K562 (cell line): Measurements from ENCODE around the gene SAT1. TPM values are rescaled to one million over a fixed set of nuclear protein-coding genes. Genes with fewer than 3 reads are reported as not detected.

Experiments
- ATAC-seq: fragments of 200-7000 bp; cut with Tn5 transposase; 3 replicates; pipeline ENCODE4 v1.9.1; 2020; ENCODE audit warnings: moderate library complexity
- BruUV-seq: library from RNA; stranded (reverse); fragments of 400-500 nt; replicated peaks from 2 replicates; lab custom pipeline; 2021; lab: Mats Ljungman, UMichigan
- CTCF ChIA-PET: fragments of 300-600 bp; formaldehyde crosslinking; extraction: SDS; loops from one replicate; lab custom pipeline; 2021; ENCODE audit warnings: low intra/inter-chr PET ratio; lab: Yijun Ruan, JAX
- POLR2A ChIA-PET: fragments of 300-600, 350-650 bp; sonication (Branson Sonifier 250); formaldehyde crosslinking; extraction: SDS; loops from one replicate; lab custom pipeline; 2021; ENCODE audit warnings: antibody characterized with exemption, inconsistent platforms; lab: Yijun Ruan, JAX
- DNase-seq, 4 experiments: peaks; one replicate each; pipeline versions ENCODE4 v3.0.0 to v3.0.0-alpha.2; 2011 to 2018; ENCODE audit warnings: low spot score in 3 of 4, mixed read lengths in 3 of 4; ENCODE audit errors: extremely low read depth in 1 of 4
- FAIRE-seq: peaks from 2 replicates; lab custom pipeline; 2011; peaks lifted over from hg19 to GRCh38; lab: Jason Lieb, UNC
- H2AFZ ChIP-seq: 2 replicates; pipeline ENCODE4 v1.6.0; 2011; ENCODE audit warnings: low read depth, low read length, control low read depth, inconsistent platforms
- H3K27ac ChIP-seq: fragments of 200-600 bp; 3 replicates; pipeline ENCODE4 v1.8.0; 2011; ENCODE audit warnings: low read depth, mild to moderate bottlenecking, control low read depth, inconsistent platforms, low read length, moderate library complexity, mixed read lengths; ENCODE audit errors: extremely low read depth
- H3K27me3 ChIP-seq, 2 experiments: fragments of 300-600 bp in 1 of 2; 2 replicates in 1 of 2; 3 replicates in 1 of 2; pipeline versions ENCODE4 v1.6.0 to v1.8.0; 2011; ENCODE audit warnings: inconsistent platforms in 2 of 2, low read length in 2 of 2, mild to moderate bottlenecking in 1 of 2, mixed read lengths in 1 of 2, moderate library complexity in 1 of 2; ENCODE audit not compliant: control insufficient read depth in 2 of 2, insufficient read depth in 2 of 2
- H3K36me3 ChIP-seq: fragments of 300-600 bp; 3 replicates; pipeline ENCODE4 v1.8.0; 2011; ENCODE audit warnings: mild to moderate bottlenecking, low read length, inconsistent platforms; ENCODE audit not compliant: control insufficient read depth, insufficient read depth
- H3K4me1 ChIP-seq, 2 experiments: fragments of 200-600 bp in 1 of 2; replicated peaks in 1 of 2; 2 replicates in 1 of 2; 3 replicates in 1 of 2; pipeline versions ENCODE4 v1.5.1 to v1.8.0; 2011; ENCODE audit warnings: inconsistent platforms in 2 of 2, low read length in 2 of 2, mild to moderate bottlenecking in 1 of 2, mixed read lengths in 1 of 2, moderate library complexity in 1 of 2; ENCODE audit not compliant: control insufficient read depth in 2 of 2, insufficient read depth in 2 of 2
- H3K4me2 ChIP-seq: 2 replicates; pipeline ENCODE4 v1.6.1; 2011; ENCODE audit warnings: low read length, control low read depth, inconsistent platforms, mixed read lengths; ENCODE audit not compliant: insufficient read depth
- H3K4me3 ChIP-seq: fragments of 200-600 bp; sonication (generic), shearing (Covaris generic); 2 replicates; pipeline ENCODE4 v1.5.1; 2016; ENCODE audit warnings: control low read depth, inconsistent platforms
- H3K79me2 ChIP-seq: fragments of 200-600 bp; 3 replicates; pipeline ENCODE4 v1.8.0; 2011; ENCODE audit warnings: low read length, inconsistent platforms; ENCODE audit not compliant: control insufficient read depth, insufficient read depth
- H3K9ac ChIP-seq, 2 experiments: 2 replicates each; pipeline versions ENCODE4 v1.6.0 to v1.6.1; 2011; ENCODE audit warnings: low read depth in 2 of 2, low read length in 2 of 2, control low read depth in 1 of 2, inconsistent platforms in 1 of 2, mild to moderate bottlenecking in 1 of 2, mixed read lengths in 1 of 2; ENCODE audit not compliant: insufficient read depth in 1 of 2
- H3K9me1 ChIP-seq: one replicate; pipeline ENCODE4 v1.6.0; 2011; ENCODE audit warnings: inconsistent platforms, mild to moderate bottlenecking, low read length, moderate library complexity; ENCODE audit not compliant: control insufficient read depth, insufficient read depth
- H3K9me3 ChIP-seq: replicated peaks from 2 replicates; pipeline ENCODE4 v1.5.1; 2011; ENCODE audit warnings: low read depth, low read length, inconsistent platforms; ENCODE audit not compliant: control insufficient read depth, insufficient read depth
- H4K20me1 ChIP-seq: replicated peaks from 2 replicates; pipeline ENCODE4 v1.6.1; 2011; ENCODE audit warnings: low read length, inconsistent platforms, mixed read lengths; ENCODE audit not compliant: control insufficient read depth, insufficient read depth
- CAMTA2 ChIP-seq: fragments of 250-450 bp; sonication (Bioruptor Pico); conservative IDR thresholded peaks from 2 replicates; pipeline ENCODE4 v1.5.1; 2022
- CBX3 ChIP-seq, 2 experiments: IDR thresholded peaks; 1 replicate in 1 of 2; 2 replicates in 1 of 2; pipeline ENCODE4 v1.6.1; 2012; ENCODE audit warnings: inconsistent platforms in 2 of 2, low read length in 2 of 2, borderline replicate concordance in 1 of 2, control low read depth in 1 of 2
- DACH1 ChIP-seq: fragments of 450-650 bp; IDR thresholded peaks from 2 replicates; pipeline ENCODE4 v1.6.1; 2018; ENCODE audit not compliant: partially characterized antibody
- ETV5 ChIP-seq: sonication (generic); formaldehyde crosslinking; IDR thresholded peaks from 2 replicates; pipeline ENCODE4 v1.4.0; 2020; ENCODE audit warnings: low read depth, mild to moderate bottlenecking, missing genetic modification reagents
- GATA2 ChIP-seq: sonication (generic); formaldehyde crosslinking; IDR thresholded peaks from 2 replicates; pipeline ENCODE4 v1.4.0; 2020; ENCODE audit warnings: mild to moderate bottlenecking, missing genetic modification reagents
- HNRNPH1 ChIP-seq: fragments of 200-400 bp; formaldehyde crosslinking; optimal IDR thresholded peaks from 2 replicates; pipeline ENCODE3; 2017; ENCODE audit warnings: low read depth, mild to moderate bottlenecking, low read length, moderate library complexity
- HSF4 ChIP-seq: fragments of 250-450 bp; sonication (Bioruptor Pico); IDR thresholded peaks from 2 replicates; pipeline ENCODE4 v2.1.2; 2022; ENCODE audit warnings: mild to moderate bottlenecking, moderate library complexity, borderline replicate concordance
- KAT7 ChIP-seq: sonication (generic); formaldehyde crosslinking; IDR thresholded peaks from 2 replicates; pipeline ENCODE4 v1.8.0; 2022; ENCODE audit warnings: missing genetic modification reagents, mild to moderate bottlenecking, borderline replicate concordance
- RFX5 ChIP-seq: IDR thresholded peaks from 2 replicates; pipeline ENCODE4 v1.6.1; 2011; ENCODE audit warnings: low read depth, mild to moderate bottlenecking, improper control_type of control experiment, low read length
- RHOXF2B ChIP-seq: fragments of 250-450 bp; sonication (Bioruptor Pico); conservative IDR thresholded peaks from 2 replicates; pipeline ENCODE4 v1.5.1; 2021
- TSC22D4 ChIP-seq: fragments of 450-650 bp; IDR thresholded peaks from 2 replicates; pipeline ENCODE4 v1.6.1; 2016; ENCODE audit warnings: missing genetic modification characterization, missing biosample characterization, control low read depth
- ZC3H11A ChIP-seq: IDR thresholded peaks from 2 replicates; pipeline ENCODE4 v1.6.1; 2012; ENCODE audit warnings: low read depth, low read length, improper control_type of control experiment
- ZNF232 ChIP-seq: sonication (generic); formaldehyde crosslinking; IDR thresholded peaks from 2 replicates; pipeline ENCODE4 v1.8.0; 2022; ENCODE audit warnings: mild to moderate bottlenecking, missing genetic modification reagents
- ZNF76 ChIP-seq: fragments of 250-450 bp; sonication (Bioruptor Pico); IDR thresholded peaks from 2 replicates; pipeline ENCODE4 v1.4.0; 2020; ENCODE audit warnings: mild to moderate bottlenecking, moderate library complexity, borderline replicate concordance
- in situ Hi-C: fragments of 300-500 bp; cut with MboI; formaldehyde crosslinking; loops from 4 replicates; pipeline ENCODE4 v1.15.0; 2018; ENCODE audit warnings: inconsistent platforms, mixed read lengths
- intact Hi-C: fragments of 100-400 bp; cut with micrococcal nuclease; formaldehyde crosslinking; loops from 2 replicates; pipeline ENCODE4 v1.14.2; 2022
- polyA plus RNA-seq, 8 experiments: library from polyadenylated mRNA; depleted of rRNA in 4 of 8; stranded (reverse) in 5 of 8; unstranded in 3 of 8; fragments of >200 nt; fragmentation: Nextera tagmentation in 2 of 8; fragmentation: Illumina TruSeq in 1 of 8; extraction: Ambion mirVana in 2 of 8; extraction: Trizol in 1 of 8; gene quantifications; 2 replicates each; pipeline versions ENCODE4 v1.2.1 to v1.2.3, GENCODE V29; 2011 to 2014; ENCODE audit warnings: inconsistent platforms in 1 of 8, missing spikeins in 1 of 8
- total RNA-seq, 7 experiments: library from RNA; depleted of rRNA in 6 of 7; stranded (reverse); fragments of >200 nt in 6 of 7; fragmentation: Illumina TruSeq in 2 of 7; extraction: Trizol in 2 of 7; gene quantifications; 2 replicates each; pipeline versions ENCODE4 v1.2.1 to v1.2.3, GENCODE V29; 2011 to 2021; ENCODE audit warnings: low replicate concordance in 1 of 7
- TF ChIP-seq, protein P1 (sequence below): fragments of 450-650 bp; IDR thresholded peaks from 2 replicates; pipeline ENCODE4 v1.6.1; 2018; ENCODE audit not compliant: partially characterized antibody
- TF ChIP-seq, protein P2 (sequence below): IDR thresholded peaks from 3 replicates; pipeline ENCODE4 v1.6.1; 2011; ENCODE audit warnings: borderline replicate concordance, mild to moderate bottlenecking; ENCODE audit not compliant: insufficient read length, insufficient read depth
- TF ChIP-seq, protein P3 (sequence below): fragments of 250-450 bp; sonication (Bioruptor Pico); IDR thresholded peaks from 2 replicates; pipeline ENCODE4 v1.4.0; 2020; ENCODE audit warnings: mild to moderate bottlenecking

SAT1 gene
- total and polyA plus RNA-seq, 9 of the 15 experiments (the other 6 are each of a cell fraction or from before 2014, with no cell fraction given), result 47.4 to 194 (median 74.1) TPM

DNA sequence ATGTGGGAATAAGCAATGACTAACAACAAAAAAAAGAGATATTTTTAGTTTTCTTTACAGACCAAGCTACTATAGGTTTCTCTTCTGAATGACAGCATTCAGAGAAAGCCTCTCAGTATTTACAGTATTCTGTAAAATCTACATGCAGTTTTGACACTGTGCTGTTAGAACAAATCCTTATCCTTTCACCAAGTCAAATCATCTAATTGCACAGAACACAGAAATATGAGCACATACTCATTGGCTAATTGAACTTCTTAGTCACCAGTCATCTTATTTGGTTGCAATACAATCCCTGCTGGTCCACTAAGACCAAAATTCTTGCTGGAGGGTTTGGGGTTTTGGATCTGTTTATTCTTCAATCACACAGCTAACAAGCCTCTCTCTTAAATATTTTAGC lies 45.6 kb upstream of the SAT1 start:
- ChIA-PET CTCF (no interaction called here), POLR2A (interaction anchor here (0.7 to 1.2 kb wide), 2 partner anchors 170 to 299 kb away, joined by 3 read pairs; no protein-coding TSS in a partner anchor)
- Histone ChIP-seq H4K20me1 (0 out of 2 replicates have a peak, but pooled peaks cover 4% of the 10 kb centered on the region), H3K4me2 (no peak overlapping the region), H3K9ac (no peak overlapping the region), H3K4me3 (no peak overlapping the region), H3K4me1 (peaks cover 0 to 10% of the 10 kb centered on the region in 2 experiments; a peak in 2 of 5 replicates), H3K79me2 (peaks cover 51% of the 10 kb centered on the region), H3K27ac (no peak overlapping the region), H3K27me3 (no peaks in the 10 kb centered on the region), H3K36me3 (peaks cover 16% of the 10 kb centered on the region; the same call in 2 of the 3 replicates)
- ATAC-seq (no peak), DNase-seq (no peak), FAIRE-seq (no peak)
- BruUV-seq, result no TSS peak
- intact Hi-C loops (no loop called here), in situ Hi-C loops (no loop called here)
- TF ChIP-seq KAT7 (CRISPR knock-in tag) (no peak), ZC3H11A (no peak), GATA2 (CRISPR knock-in tag) (no peak), RHOXF2B (no peak), RFX5 (no peak), CBX3 (IDR thresholded peaks at IDR 0.05; ENCODE audit: borderline replicate concordance in 1 of 2, low read length in 2 of 2) (no peak), DACH1 (no peak), ZNF232 (CRISPR knock-in tag) (no peak), ETV5 (no peak), CAMTA2 (no peak), HSF4 (CRISPR knock-in tag) (no peak), HNRNPH1 (no peak), ZNF76 (CRISPR knock-in tag) (no peak), TSC22D4 (tag) (no peak)
- TF ChIP-seq, protein P1, sequence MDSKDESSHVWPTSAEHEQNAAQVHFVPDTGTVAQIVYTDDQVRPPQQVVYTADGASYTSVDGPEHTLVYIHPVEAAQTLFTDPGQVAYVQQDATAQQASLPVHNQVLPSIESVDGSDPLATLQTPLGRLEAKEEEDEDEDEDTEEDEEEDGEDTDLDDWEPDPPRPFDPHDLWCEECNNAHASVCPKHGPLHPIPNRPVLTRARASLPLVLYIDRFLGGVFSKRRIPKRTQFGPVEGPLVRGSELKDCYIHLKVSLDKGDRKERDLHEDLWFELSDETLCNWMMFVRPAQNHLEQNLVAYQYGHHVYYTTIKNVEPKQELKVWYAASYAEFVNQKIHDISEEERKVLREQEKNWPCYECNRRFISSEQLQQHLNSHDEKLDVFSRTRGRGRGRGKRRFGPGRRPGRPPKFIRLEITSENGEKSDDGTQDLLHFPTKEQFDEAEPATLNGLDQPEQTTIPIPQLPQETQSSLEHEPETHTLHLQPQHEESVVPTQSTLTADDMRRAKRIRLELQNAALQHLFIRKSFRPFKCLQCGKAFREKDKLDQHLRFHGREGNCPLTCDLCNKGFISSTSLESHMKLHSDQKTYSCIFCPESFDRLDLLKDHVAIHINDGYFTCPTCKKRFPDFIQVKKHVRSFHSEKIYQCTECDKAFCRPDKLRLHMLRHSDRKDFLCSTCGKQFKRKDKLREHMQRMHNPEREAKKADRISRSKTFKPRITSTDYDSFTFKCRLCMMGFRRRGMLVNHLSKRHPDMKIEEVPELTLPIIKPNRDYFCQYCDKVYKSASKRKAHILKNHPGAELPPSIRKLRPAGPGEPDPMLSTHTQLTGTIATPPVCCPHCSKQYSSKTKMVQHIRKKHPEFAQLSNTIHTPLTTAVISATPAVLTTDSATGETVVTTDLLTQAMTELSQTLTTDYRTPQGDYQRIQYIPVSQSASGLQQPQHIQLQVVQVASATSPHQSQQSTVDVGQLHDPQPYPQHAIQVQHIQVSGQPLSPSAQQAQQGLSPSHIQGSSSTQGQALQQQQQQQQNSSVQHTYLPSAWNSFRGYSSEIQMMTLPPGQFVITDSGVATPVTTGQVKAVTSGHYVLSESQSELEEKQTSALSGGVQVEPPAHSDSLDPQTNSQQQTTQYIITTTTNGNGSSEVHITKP, result no peak
- TF ChIP-seq, protein P2, sequence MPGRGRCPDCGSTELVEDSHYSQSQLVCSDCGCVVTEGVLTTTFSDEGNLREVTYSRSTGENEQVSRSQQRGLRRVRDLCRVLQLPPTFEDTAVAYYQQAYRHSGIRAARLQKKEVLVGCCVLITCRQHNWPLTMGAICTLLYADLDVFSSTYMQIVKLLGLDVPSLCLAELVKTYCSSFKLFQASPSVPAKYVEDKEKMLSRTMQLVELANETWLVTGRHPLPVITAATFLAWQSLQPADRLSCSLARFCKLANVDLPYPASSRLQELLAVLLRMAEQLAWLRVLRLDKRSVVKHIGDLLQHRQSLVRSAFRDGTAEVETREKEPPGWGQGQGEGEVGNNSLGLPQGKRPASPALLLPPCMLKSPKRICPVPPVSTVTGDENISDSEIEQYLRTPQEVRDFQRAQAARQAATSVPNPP, result no peak
- TF ChIP-seq, protein P3, sequence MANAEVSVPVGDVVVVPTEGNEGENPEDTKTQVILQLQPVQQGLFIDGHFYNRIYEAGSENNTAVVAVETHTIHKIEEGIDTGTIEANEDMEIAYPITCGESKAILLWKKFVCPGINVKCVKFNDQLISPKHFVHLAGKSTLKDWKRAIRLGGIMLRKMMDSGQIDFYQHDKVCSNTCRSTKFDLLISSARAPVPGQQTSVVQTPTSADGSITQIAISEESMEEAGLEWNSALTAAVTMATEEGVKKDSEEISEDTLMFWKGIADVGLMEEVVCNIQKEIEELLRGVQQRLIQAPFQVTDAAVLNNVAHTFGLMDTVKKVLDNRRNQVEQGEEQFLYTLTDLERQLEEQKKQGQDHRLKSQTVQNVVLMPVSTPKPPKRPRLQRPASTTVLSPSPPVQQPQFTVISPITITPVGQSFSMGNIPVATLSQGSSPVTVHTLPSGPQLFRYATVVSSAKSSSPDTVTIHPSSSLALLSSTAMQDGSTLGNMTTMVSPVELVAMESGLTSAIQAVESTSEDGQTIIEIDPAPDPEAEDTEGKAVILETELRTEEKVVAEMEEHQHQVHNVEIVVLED (CRISPR knock-in tag), result no peak
- TF ChIP-seq, all 486 proteins: peak for 0
- H3K9me3 ChIP-seq, result no peaks in the 10 kb centered on the region
- no peaks in the 10 kb centered on the region for H3K9me1 ChIP-seq
- H2AFZ ChIP-seq, result no peak overlapping the region
